ENCODE data around the gene KRT17. TPM values are rescaled to one million over a fixed set of nuclear protein-coding genes. Genes with fewer than 3 reads are reported as not detected.

The KRT17 gene
- total and polyA plus RNA-seq, 9 of the 15 experiments (the other 6 are each of a cell fraction or from before 2014, with no cell fraction given): 0.23 to 0.25 TPM; not detected in 7

DNA sequence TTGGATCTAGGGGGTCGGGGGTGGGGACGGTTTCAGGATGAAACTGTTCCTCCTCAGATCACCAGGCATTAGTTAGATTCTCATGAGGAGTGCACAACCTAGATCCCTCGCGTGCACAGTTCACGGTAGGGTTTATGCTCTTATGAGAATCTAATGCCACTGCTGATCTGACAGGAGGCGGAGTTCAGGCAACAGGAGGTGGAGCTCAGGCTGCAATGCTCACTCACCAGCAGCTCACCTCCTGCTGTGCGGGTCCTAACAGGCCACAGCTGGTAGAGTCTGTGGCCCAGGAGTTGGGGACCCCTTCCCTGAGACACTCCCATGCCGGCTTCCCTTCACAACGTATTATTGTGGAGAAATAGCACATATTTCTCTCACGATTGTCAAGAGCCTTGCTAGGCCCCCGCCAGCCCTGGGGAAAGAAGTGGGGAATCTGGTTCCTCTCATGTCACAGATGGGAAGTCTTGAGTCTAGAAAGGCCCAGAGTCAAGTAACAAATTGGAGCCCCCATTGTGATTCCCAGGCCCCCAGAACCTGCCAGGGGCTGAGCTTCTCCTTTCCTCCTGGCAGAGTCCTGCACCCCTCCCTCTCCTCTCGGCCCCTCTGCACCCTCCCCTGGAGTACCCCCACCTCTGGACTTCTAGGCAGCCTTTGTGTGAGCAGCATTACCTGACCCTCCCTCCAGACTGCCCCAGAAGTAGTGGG, 31.6 kb downstream of the KRT17 start:
- no peak for FAIRE-seq
- ChIA-PET POLR2A (interaction anchor here (0.6 to 1.4 kb wide), 3 partner anchors 11 to 43 kb away, joined by 3 to 4 read pairs (median 3); no protein-coding TSS in a partner anchor), CTCF (ENCODE audit: low intra/inter-chr PET ratio) (no interaction called here)
- Histone ChIP-seq H3K9ac (ENCODE audit: insufficient read depth in 1 of 2, low read depth in 2 of 2, low read length in 2 of 2) (no peak overlapping the region), H3K4me2 (ENCODE audit: insufficient read depth, low read length) (no peak overlapping the region), H3K4me1 (replicated peaks in 1 of 2; ENCODE audit: control insufficient read depth in 2 of 2, insufficient read depth in 2 of 2, low read length in 2 of 2) (no peaks in the 10 kb centered on the region; a peak in 1 of 5 replicates), H3K27me3 (ENCODE audit: control insufficient read depth in 2 of 2, insufficient read depth in 2 of 2, low read length in 2 of 2) (peaks cover 22 to 68% of the 10 kb centered on the region in 2 experiments; a peak in 4 of 5 replicates), H3K4me3 (no peak overlapping the region), H3K9me3 (replicated peaks; ENCODE audit: control insufficient read depth, insufficient read depth, low read depth, low read length) (no peaks in the 10 kb centered on the region), H3K9me1 (ENCODE audit: control insufficient read depth, insufficient read depth, low read length) (no peaks in the 10 kb centered on the region), H4K20me1 (replicated peaks; ENCODE audit: control insufficient read depth, insufficient read depth, low read length) (no peaks in the 10 kb centered on the region), H2AFZ (ENCODE audit: low read depth, low read length) (no peak overlapping the region), H3K79me2 (ENCODE audit: control insufficient read depth, insufficient read depth, low read length) (no peaks in the 10 kb centered on the region), H3K36me3 (ENCODE audit: control insufficient read depth, insufficient read depth, low read length) (no peaks in the 10 kb centered on the region), H3K27ac (ENCODE audit: extremely low read depth, low read depth, low read length) (no peak overlapping the region)
- DNase-seq (ENCODE audit: extremely low read depth in 1 of 4, low spot score in 3 of 4): no peak
- no peak for ATAC-seq
- WGBS (ENCODE audit: insufficient coverage, low coverage, missing lambda C conversion rate): 2% methylated on average over 12 of the region's 12 CpGs
- in situ Hi-C loops (cut with MboI) (no loop called here), intact Hi-C loops (cut with micrococcal nuclease) (no loop called here)
- no TSS peak for BruUV-seq (replicated peaks)
- TF ChIP-seq POLR2A (conservative IDR thresholded peaks at IDR 0.05) (no peak), SAFB2 (IDR thresholded peaks at IDR 0.05; ENCODE audit: borderline replicate concordance, low read depth, low read length, severe bottlenecking) (no peak)
- TF ChIP-seq, protein P1, sequence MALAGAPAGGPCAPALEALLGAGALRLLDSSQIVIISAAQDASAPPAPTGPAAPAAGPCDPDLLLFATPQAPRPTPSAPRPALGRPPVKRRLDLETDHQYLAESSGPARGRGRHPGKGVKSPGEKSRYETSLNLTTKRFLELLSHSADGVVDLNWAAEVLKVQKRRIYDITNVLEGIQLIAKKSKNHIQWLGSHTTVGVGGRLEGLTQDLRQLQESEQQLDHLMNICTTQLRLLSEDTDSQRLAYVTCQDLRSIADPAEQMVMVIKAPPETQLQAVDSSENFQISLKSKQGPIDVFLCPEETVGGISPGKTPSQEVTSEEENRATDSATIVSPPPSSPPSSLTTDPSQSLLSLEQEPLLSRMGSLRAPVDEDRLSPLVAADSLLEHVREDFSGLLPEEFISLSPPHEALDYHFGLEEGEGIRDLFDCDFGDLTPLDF (CRISPR knock-in tag; IDR thresholded peaks at IDR 0.05): no peak

DNA sequence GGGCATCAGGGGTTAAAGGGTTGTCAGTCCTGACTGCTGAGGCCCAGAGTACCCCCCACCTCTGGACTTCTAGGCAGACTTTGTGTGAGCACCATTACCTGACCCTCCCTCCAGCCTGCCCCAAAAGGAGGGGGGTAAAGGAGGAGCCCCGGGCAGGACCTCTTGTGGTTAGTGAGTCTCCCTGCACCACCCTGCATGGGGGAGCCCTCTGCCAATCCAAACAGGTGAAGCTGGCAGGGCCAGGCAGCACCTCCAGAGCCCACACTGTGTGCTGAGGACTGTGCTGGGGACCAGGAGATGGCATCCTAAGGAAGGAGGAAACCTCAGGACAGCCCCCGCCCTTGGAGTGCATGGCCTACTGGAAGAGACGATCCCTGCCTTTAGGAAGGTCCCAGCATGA, 35.1 kb downstream of the KRT17 start:
- no peak for FAIRE-seq

More for the DNA sequence above, 35.1 kb downstream of the KRT17 start:
- intact Hi-C loops (cut with micrococcal nuclease): no loop called here
- H3K79me2 ChIP-seq (ENCODE audit: control insufficient read depth, insufficient read depth, low read length): no peaks in the 10 kb centered on the region
- 0% methylated on average over 3 of the region's 3 CpGs for WGBS (ENCODE audit: insufficient coverage, low coverage, missing lambda C conversion rate)
- no peaks in the 10 kb centered on the region for H3K9me3 ChIP-seq (replicated peaks; ENCODE audit: control insufficient read depth, insufficient read depth, low read depth, low read length)
- no peak overlapping the region for H3K27ac ChIP-seq (ENCODE audit: extremely low read depth, low read depth, low read length)
- in situ Hi-C loops (cut with MboI): no loop called here
- H3K4me2 ChIP-seq (ENCODE audit: insufficient read depth, low read length): no peak overlapping the region
- no peak overlapping the region for H2AFZ ChIP-seq (ENCODE audit: low read depth, low read length)
- H3K27me3 ChIP-seq (ENCODE audit: control insufficient read depth in 2 of 2, insufficient read depth in 2 of 2, low read length in 2 of 2): peaks cover 33 to 82% of the 10 kb centered on the region in 2 experiments
- H4K20me1 ChIP-seq (replicated peaks; ENCODE audit: control insufficient read depth, insufficient read depth, low read length): no peaks in the 10 kb centered on the region
- no peak overlapping the region for H3K4me3 ChIP-seq
- ChIA-PET CTCF (ENCODE audit: low intra/inter-chr PET ratio) (no interaction called here), POLR2A (no interaction called here)
- no TSS peak for BruUV-seq (replicated peaks)
- H3K36me3 ChIP-seq (ENCODE audit: control insufficient read depth, insufficient read depth, low read length): no peaks in the 10 kb centered on the region
- no peaks in the 10 kb centered on the region; a peak in 1 of 5 replicates for H3K4me1 ChIP-seq (replicated peaks in 1 of 2; ENCODE audit: control insufficient read depth in 2 of 2, insufficient read depth in 2 of 2, low read length in 2 of 2)
- no peak for TF ChIP-seq GMEB1 (CRISPR knock-in tag; IDR thresholded peaks at IDR 0.05)
- ATAC-seq: no peak
- no peaks in the 10 kb centered on the region for H3K9me1 ChIP-seq (ENCODE audit: control insufficient read depth, insufficient read depth, low read length)
- H3K9ac ChIP-seq (ENCODE audit: insufficient read depth in 1 of 2, low read depth in 2 of 2, low read length in 2 of 2): no peak overlapping the region
- DNase-seq (ENCODE audit: extremely low read depth in 1 of 4, low spot score in 3 of 4): no peak
